SK-N-SH treated with all-trans-retinoic acid at 6 μM for 48 hours (cell line): ENCODE data around the gene NEGR1.

ENCODE experiments used
- ARNTL ChIP-seq: fragments of 450-650 bp; formaldehyde crosslinking; IDR thresholded peaks from 2 replicates; pipeline ENCODE4 v1.5.0; 2020; ENCODE audit warnings: low read depth, mild to moderate bottlenecking, moderate library complexity, borderline replicate concordance
- BACH2 ChIP-seq: fragments of 250-450 bp; sonication (Bioruptor Pico); IDR thresholded peaks from 2 replicates; pipeline ENCODE4 v1.9.0; 2021; ENCODE audit warnings: mild to moderate bottlenecking, borderline replicate concordance
- CREB5 ChIP-seq: fragments of 250-450 bp; sonication (Bioruptor Pico); IDR thresholded peaks from 2 replicates; pipeline ENCODE4 v1.5.1; 2020; ENCODE audit warnings: low read depth, mild to moderate bottlenecking, moderate library complexity
- ESRRG ChIP-seq: fragments of 250-450 bp; sonication (Bioruptor Pico); IDR thresholded peaks from 2 replicates; pipeline ENCODE4 v1.6.1; 2021; ENCODE audit warnings: mild to moderate bottlenecking
- PATZ1 ChIP-seq: fragments of 250-450 bp; sonication (Bioruptor Pico); IDR thresholded peaks from 2 replicates; pipeline ENCODE4 v1.8.0; 2020; ENCODE audit warnings: mild to moderate bottlenecking, moderate library complexity, borderline replicate concordance
- POU6F1 ChIP-seq: fragments of 250-450 bp; sonication (Bioruptor Pico); IDR thresholded peaks from 2 replicates; pipeline ENCODE4 v1.8.0; 2021; ENCODE audit warnings: low read depth, mild to moderate bottlenecking, moderate library complexity, borderline replicate concordance
- PPARA ChIP-seq: fragments of 250-450 bp; sonication (Bioruptor Pico); IDR thresholded peaks from 2 replicates; pipeline ENCODE4 v1.5.0; 2020; ENCODE audit warnings: mild to moderate bottlenecking, borderline replicate concordance
- TCF4 ChIP-seq: fragments of 250-450 bp; sonication (Bioruptor Pico); IDR thresholded peaks from 2 replicates; pipeline ENCODE4 v1.8.0; 2021; ENCODE audit warnings: mild to moderate bottlenecking, moderate library complexity, borderline replicate concordance
- TOX ChIP-seq: fragments of 250-450 bp; sonication (Bioruptor Pico); IDR thresholded peaks from 2 replicates; pipeline ENCODE4 v1.8.0; 2021; ENCODE audit warnings: mild to moderate bottlenecking, moderate library complexity, borderline replicate concordance
- TSHZ2 ChIP-seq: fragments of 250-450 bp; sonication (Bioruptor Pico); IDR thresholded peaks from 2 replicates; pipeline ENCODE4 v1.5.0; 2020; ENCODE audit warnings: mild to moderate bottlenecking, moderate library complexity
- ZFP3 ChIP-seq: fragments of 250-450 bp; sonication (Bioruptor Pico); IDR thresholded peaks from 2 replicates; pipeline ENCODE4 v1.5.0; 2020; ENCODE audit warnings: mild to moderate bottlenecking, moderate library complexity
- ZNF565 ChIP-seq: fragments of 450-650 bp; formaldehyde crosslinking; conservative IDR thresholded peaks from 2 replicates; pipeline ENCODE4 v1.5.0; 2020; ENCODE audit warnings: low read depth, mild to moderate bottlenecking, moderate library complexity
- ZNF70 ChIP-seq: fragments of 450-650 bp; formaldehyde crosslinking; IDR thresholded peaks from 2 replicates; pipeline ENCODE4 v1.5.0; 2020; ENCODE audit warnings: mild to moderate bottlenecking, moderate library complexity
- ZNF8 ChIP-seq: fragments of 450-650 bp; formaldehyde crosslinking; IDR thresholded peaks from 2 replicates; pipeline ENCODE4 v1.5.0; 2020; ENCODE audit warnings: mild to moderate bottlenecking, moderate library complexity

- TF ChIP-seq ESRRG (CRISPR knock-in tag) (no peak), PATZ1 (CRISPR knock-in tag) (no peak), ZNF565 (no peak), ARNTL (CRISPR knock-in tag) (no peak), TSHZ2 (CRISPR knock-in tag) (no peak), ZNF70 (no peak), ZNF8 (CRISPR knock-in tag) (no peak), ZFP3 (no peak), PPARA (no peak), TOX (CRISPR knock-in tag) (no peak), CREB5 (CRISPR knock-in tag) (no peak), BACH2 (CRISPR knock-in tag) (no peak), TCF4 (CRISPR knock-in tag) (no peak), POU6F1 (CRISPR knock-in tag) (no peak)
Measured at GRCh38 chr1:72229893-72230292, 52.4 kb downstream of the NEGR1 start.
